Activated CD8-positive, alpha-beta T cell treated with anti-CD3 and anti-CD28 coated beads, Interleukin-2, amount 10 ng/mL, durations not matched to agents 7 days and 5 days (primary cell): ENCODE data around the gene FHIT. TPM values are rescaled to one million over a fixed set of nuclear protein-coding genes. Genes with fewer than 3 reads are reported as not detected.

Source experiments
- ATAC-seq: fragments of 150-1000 bp; cut with Tn5 transposase; one replicate; pipeline ENCODE4 v1.10.0; 2021; ENCODE audit warnings: moderate library complexity
- CTCF ChIA-PET: fragments of 350-600 bp; sonication (Branson Sonifier 250); formaldehyde crosslinking; loops from one replicate; lab custom pipeline; 2021; ENCODE audit warnings: antibody characterized with exemption; lab: Charles Lee
- POLR2A ChIA-PET: fragments of 350-600 bp; sonication (Branson Sonifier 250); formaldehyde crosslinking; loops from one replicate; lab custom pipeline; 2021; ENCODE audit warnings: antibody characterized with exemption; lab: Charles Lee
- DNase-seq: peaks from one replicate; pipeline ENCODE4 v3.0.0-alpha.2; 2020
- H3K27ac Mint-ChIP-seq: one replicate; pipeline ENCODE4 v1.8.0; 2021; ENCODE audit warnings: mild to moderate bottlenecking, mixed read lengths
- H3K27me3 Mint-ChIP-seq: one replicate; pipeline ENCODE4 v1.8.0; 2021; ENCODE audit warnings: low read depth, mixed read lengths
- H3K36me3 Mint-ChIP-seq: one replicate; pipeline ENCODE4 v1.8.0; 2021; ENCODE audit warnings: low read depth, mixed read lengths
- H3K4me1 Mint-ChIP-seq: one replicate; pipeline ENCODE4 v1.8.0; 2021; ENCODE audit warnings: low read depth, mixed read lengths
- H3K4me3 Mint-ChIP-seq: one replicate; pipeline ENCODE4 v1.8.0; 2021; ENCODE audit warnings: mild to moderate bottlenecking, mixed read lengths
- H3K9me3 Mint-ChIP-seq: one replicate; pipeline ENCODE4 v1.8.0; 2022; ENCODE audit warnings: mixed read lengths; ENCODE audit not compliant: insufficient read depth
- total RNA-seq, 2 experiments: library from RNA; stranded (reverse); gene quantifications; one replicate each; pipeline ENCODE4 v1.2.3, GENCODE V29; 2021

Gene FHIT
- total RNA-seq, 2 experiments from 2014 or later: 4.8 TPM

DNA sequence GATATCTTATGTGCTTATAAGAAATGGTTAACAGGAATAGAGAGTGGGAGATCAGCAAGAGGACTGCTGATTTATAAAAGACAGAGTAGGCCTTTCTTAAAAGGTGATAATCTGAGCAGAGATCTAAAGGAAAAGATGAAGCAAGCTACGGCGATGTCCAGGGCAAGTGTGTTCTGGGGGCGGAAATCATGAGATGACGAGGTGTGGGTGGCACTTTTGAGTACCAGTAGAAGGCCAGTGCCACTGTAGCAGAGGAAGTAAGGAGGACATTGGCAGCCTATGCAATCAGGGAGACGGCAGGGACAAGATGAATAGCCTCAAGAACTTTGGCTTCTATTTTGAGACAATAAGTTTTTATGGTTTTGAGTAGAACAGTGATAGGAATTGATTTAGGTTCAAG, 492.4 kb downstream of the FHIT start:
- ChIA-PET POLR2A (no interaction called here), CTCF (no interaction called here)
- DNase-seq (no peak), ATAC-seq (no peak)
- Mint-ChIP-seq H3K4me1 (peaks cover 11% of the 10 kb centered on the region), H3K4me3 (no peak overlapping the region), H3K9me3 (peaks cover 4% of the 10 kb centered on the region), H3K27me3 (no peaks in the 10 kb centered on the region), H3K36me3 (no peaks in the 10 kb centered on the region), H3K27ac (no peak overlapping the region)

DNA sequence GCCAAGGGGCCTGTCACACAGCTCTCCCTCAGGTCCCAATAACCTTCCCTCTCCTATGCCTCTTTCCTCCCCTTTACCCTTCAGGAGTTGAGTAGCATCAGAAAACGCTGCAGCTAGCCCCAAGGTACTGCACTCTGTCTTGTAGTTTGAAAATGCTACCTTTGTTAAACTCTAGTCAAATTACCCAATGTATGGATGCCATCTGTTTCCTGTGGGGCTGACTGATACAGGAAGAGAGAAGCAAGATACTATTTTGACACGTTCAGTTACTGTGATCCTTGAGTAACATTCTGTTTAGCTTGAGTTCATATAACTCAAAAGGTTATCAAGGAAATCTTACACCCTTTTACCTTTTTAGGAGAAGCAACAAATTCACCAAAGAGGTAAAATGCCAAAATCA, 493.1 kb downstream of the FHIT start:
- Mint-ChIP-seq H3K36me3 (no peaks in the 10 kb centered on the region), H3K27ac (no peak overlapping the region), H3K9me3 (peaks cover 4% of the 10 kb centered on the region), H3K4me3 (no peak overlapping the region), H3K27me3 (no peaks in the 10 kb centered on the region), H3K4me1 (peaks cover 11% of the 10 kb centered on the region)
- DNase-seq: no peak
- ChIA-PET CTCF (no interaction called here), POLR2A (no interaction called here)
- no peak for ATAC-seq

DNA sequence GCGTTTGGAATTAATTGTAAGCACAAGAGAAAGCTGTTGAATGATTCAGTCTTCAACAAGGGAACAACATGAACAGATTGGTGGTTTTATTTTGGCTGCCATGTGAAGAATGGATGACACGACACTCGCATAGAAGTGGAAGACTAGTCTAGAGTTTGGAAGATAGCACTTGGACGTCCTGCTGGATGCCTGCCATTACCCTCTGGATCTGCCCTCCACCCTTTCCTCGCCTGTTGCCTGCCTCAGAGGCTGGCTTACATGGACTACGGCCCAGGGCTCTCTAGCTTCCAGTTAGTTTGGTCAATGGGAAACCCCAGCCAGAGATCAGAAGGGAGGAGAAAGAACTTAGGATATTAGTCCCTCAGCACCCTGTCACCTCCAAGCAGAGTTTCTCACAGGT, 493.5 kb downstream of the FHIT start:
- Mint-ChIP-seq H3K27me3 (no peaks in the 10 kb centered on the region), H3K36me3 (no peaks in the 10 kb centered on the region), H3K4me1 (peaks cover 11% of the 10 kb centered on the region), H3K9me3 (peaks cover 4% of the 10 kb centered on the region), H3K27ac (no peak overlapping the region), H3K4me3 (no peak overlapping the region)
- ChIA-PET CTCF (no interaction called here), POLR2A (no interaction called here)
- ATAC-seq: no peak
- no peak for DNase-seq

DNA sequence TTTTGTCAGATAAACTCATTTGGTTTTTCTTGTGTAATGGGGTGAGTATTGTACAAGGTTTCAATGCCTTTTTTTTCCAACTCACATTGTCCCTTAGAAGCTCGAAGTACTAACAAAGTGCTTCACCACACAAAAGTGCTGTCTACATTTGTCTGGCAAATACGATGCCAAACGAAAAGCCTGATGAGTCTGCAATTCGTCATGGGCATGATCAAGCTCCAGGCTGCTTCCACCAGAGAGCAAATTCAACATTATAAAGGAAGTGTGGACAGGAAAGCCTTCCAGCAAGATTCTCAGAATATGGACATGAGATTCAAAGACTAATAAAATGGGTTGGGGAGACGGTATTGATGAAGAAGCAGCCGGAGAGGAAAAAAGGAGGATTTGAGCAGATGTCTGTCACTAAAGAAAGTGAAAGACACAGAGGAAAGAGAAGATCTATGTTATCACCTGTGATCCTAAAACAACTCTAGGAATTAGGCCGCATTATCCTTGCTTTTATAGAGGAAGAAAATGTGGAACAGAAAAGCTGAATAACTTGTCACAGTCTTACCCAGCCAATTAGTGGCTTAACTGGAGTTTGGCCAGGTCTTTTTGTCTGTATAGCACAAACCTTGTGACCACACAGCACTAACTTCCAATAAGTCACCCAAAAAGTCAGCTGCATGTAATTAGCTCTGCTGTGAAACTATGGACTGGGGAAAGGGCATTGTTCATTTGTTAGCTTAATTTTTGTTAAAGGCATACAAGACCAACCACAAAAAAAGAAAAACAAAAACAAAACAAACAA, 494.8 kb downstream of the FHIT start:
- ATAC-seq (no peak), DNase-seq (no peak)
- CTCF ChIA-PET: interaction anchor here (1.2 kb wide), 1 partner anchor 11 kb away, joined by 5 read pairs; no protein-coding TSS in a partner anchor
- POLR2A ChIA-PET: no interaction called here
- Mint-ChIP-seq H3K4me3 (no peak overlapping the region), H3K27ac (no peak overlapping the region), H3K36me3 (no peaks in the 10 kb centered on the region), H3K9me3 (peaks cover 4% of the 10 kb centered on the region), H3K4me1 (peaks cover 11% of the 10 kb centered on the region), H3K27me3 (no peaks in the 10 kb centered on the region)

GRCh38 chr3:60755094-60755493, 496.2 kb downstream of the FHIT start:
- POLR2A ChIA-PET: no interaction called here
- no peak for DNase-seq
- CTCF ChIA-PET: no interaction called here
- H3K36me3 Mint-ChIP-seq: no peaks in the 10 kb centered on the region
- no peaks in the 10 kb centered on the region for H3K27me3 Mint-ChIP-seq
- H3K27ac Mint-ChIP-seq: no peak overlapping the region
- no peak for ATAC-seq
- H3K9me3 Mint-ChIP-seq: peaks cover 4% of the 10 kb centered on the region
- H3K4me1 Mint-ChIP-seq: peaks cover 10% of the 10 kb centered on the region
- no peak overlapping the region for H3K4me3 Mint-ChIP-seq

GRCh38 chr3:60754617-60755016, 496.6 kb downstream of the FHIT start:
- no peaks in the 10 kb centered on the region for H3K27me3 Mint-ChIP-seq
- ATAC-seq: no peak
- no peaks in the 10 kb centered on the region for H3K9me3 Mint-ChIP-seq
- no peaks in the 10 kb centered on the region for H3K36me3 Mint-ChIP-seq
- CTCF ChIA-PET: no interaction called here
- no peak overlapping the region for H3K4me3 Mint-ChIP-seq
- POLR2A ChIA-PET: no interaction called here
- H3K27ac Mint-ChIP-seq: no peak overlapping the region
- DNase-seq: no peak
- peaks cover 6% of the 10 kb centered on the region for H3K4me1 Mint-ChIP-seq

- CTCF ChIA-PET: no interaction called here
- DNase-seq: no peak
- no peak overlapping the region for H3K4me3 Mint-ChIP-seq
- H3K36me3 Mint-ChIP-seq: no peaks in the 10 kb centered on the region
- no peaks in the 10 kb centered on the region for H3K27me3 Mint-ChIP-seq
- no peak overlapping the region for H3K27ac Mint-ChIP-seq
- H3K4me1 Mint-ChIP-seq: no peaks in the 10 kb centered on the region
- H3K9me3 Mint-ChIP-seq: no peaks in the 10 kb centered on the region
- no peak for ATAC-seq
- POLR2A ChIA-PET: no interaction called here
These were observed 498.4 kb downstream of the FHIT start for GRCh38 chr3:60752809-60753208.

- POLR2A ChIA-PET: no interaction called here
- DNase-seq: no peak
- CTCF ChIA-PET: no interaction called here
- Mint-ChIP-seq H3K4me1 (no peaks in the 10 kb centered on the region), H3K27me3 (no peaks in the 10 kb centered on the region), H3K9me3 (no peaks in the 10 kb centered on the region), H3K4me3 (no peak overlapping the region), H3K36me3 (no peaks in the 10 kb centered on the region), H3K27ac (no peak overlapping the region)
- no peak for ATAC-seq
These were observed 504.4 kb downstream of the FHIT start for GRCh38 chr3:60746695-60747416.

GRCh38 chr3:60746043-60746638, 505.1 kb downstream of the FHIT start:
- no peaks in the 10 kb centered on the region for H3K27me3 Mint-ChIP-seq
- ATAC-seq (no peak), DNase-seq (no peak)
- no peak overlapping the region for H3K27ac Mint-ChIP-seq
- H3K36me3 Mint-ChIP-seq: no peaks in the 10 kb centered on the region
- H3K4me3 Mint-ChIP-seq: no peak overlapping the region
- no peaks in the 10 kb centered on the region for H3K4me1 Mint-ChIP-seq
- POLR2A ChIA-PET: no interaction called here
- CTCF ChIA-PET: no interaction called here
- no peaks in the 10 kb centered on the region for H3K9me3 Mint-ChIP-seq

DNA sequence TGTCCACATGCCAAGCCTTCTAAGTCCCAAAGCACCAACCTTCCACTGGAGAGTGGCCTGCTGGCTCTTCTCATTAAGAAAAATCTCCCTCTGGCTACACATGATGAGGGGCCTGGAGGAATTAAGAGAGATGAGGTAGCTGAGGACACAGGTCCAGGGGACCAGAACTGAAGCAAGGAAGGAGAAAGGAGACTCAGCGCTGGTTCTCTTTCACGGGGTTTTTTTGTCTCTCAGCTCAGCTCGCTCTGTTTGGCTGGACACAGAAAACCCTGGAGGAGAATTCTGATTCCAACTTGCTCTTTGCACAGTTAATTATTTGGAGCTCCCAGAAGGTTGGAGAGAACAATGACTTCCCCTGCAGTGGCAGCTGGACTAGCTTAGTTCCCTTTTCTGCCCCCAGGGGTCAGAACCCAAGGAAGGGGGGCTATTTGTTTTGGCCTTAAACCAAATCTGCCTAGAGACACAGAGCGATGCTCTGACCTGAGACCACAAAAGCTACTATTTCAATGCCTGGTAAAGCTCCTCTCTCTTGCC, 507.6 kb downstream of the FHIT start:
- Mint-ChIP-seq H3K36me3 (no peaks in the 10 kb centered on the region), H3K4me1 (no peaks in the 10 kb centered on the region), H3K27ac (no peak overlapping the region), H3K9me3 (no peaks in the 10 kb centered on the region), H3K27me3 (no peaks in the 10 kb centered on the region), H3K4me3 (no peak overlapping the region)
- POLR2A ChIA-PET: no interaction called here
- CTCF ChIA-PET: no interaction called here
- ATAC-seq (no peak), DNase-seq (no peak)

GRCh38 chr3:60742606-60743145, 508.6 kb downstream of the FHIT start:
- ChIA-PET CTCF (no interaction called here), POLR2A (no interaction called here)
- H3K27ac Mint-ChIP-seq: no peak overlapping the region
- ATAC-seq: no peak
- H3K36me3 Mint-ChIP-seq: no peaks in the 10 kb centered on the region
- H3K9me3 Mint-ChIP-seq: no peaks in the 10 kb centered on the region
- DNase-seq: no peak
- no peaks in the 10 kb centered on the region for H3K27me3 Mint-ChIP-seq
- no peak overlapping the region for H3K4me3 Mint-ChIP-seq
- no peaks in the 10 kb centered on the region for H3K4me1 Mint-ChIP-seq
